Measurements from ENCODE around the gene MEF2A. TPM values are rescaled to one million over a fixed set of nuclear protein-coding genes. Genes with fewer than 3 reads are reported as not detected.
A peak's percentile ranks its signal among the peaks of the same experiment; 100 is the strongest.

MEF2A gene
- total and polyA plus RNA-seq, 10 of the 15 experiments (the other 5 are each of a cell fraction or from before 2014, with no cell fraction given): 7.2 to 46.7 (median 35.9) TPM

GRCh38 chr15:99680276-99680675 lies 114.5 kb downstream of the MEF2A start:
- no peak for ATAC-seq
- no peak overlapping the region for H3K4me2 ChIP-seq (ENCODE audit: control insufficient read depth, insufficient read depth)
- TF ChIP-seq CBFB (IDR thresholded peaks at IDR 0.05; ENCODE audit: low read depth) (no peak), IKZF2 (IDR thresholded peaks at IDR 0.05) (peak in 1 of 2 experiments; percentile 20; a peak in 1 of 4 replicates)
- no peak overlapping the region for H3K27ac ChIP-seq (ENCODE audit: control insufficient read depth, insufficient read depth)
- POLR2A ChIA-PET: no interaction called here
- H3K9me3 ChIP-seq (replicated peaks; ENCODE audit: control insufficient read depth, insufficient read depth, low read length): peaks cover 3% of the 10 kb centered on the region; the same call in 2 of the 3 replicates
- H3K27me3 ChIP-seq (replicated peaks in 1 of 2; ENCODE audit: control insufficient read depth in 2 of 2, insufficient read depth in 2 of 2, low read length in 1 of 2): no peaks in the 10 kb centered on the region
- CTCF ChIA-PET: interaction anchor here (1.1 to 1.4 kb wide), 3 partner anchors 73 to 336 kb away, joined by 3 read pairs; no protein-coding TSS in a partner anchor
- no peak overlapping the region for H3K9ac ChIP-seq (ENCODE audit: control insufficient read depth, insufficient read depth, low read length)
- BruUV-seq (replicated peaks): no TSS peak
- peaks cover 0 to 25% of the 10 kb centered on the region in 2 experiments; a peak in 3 of 4 replicates for H3K36me3 ChIP-seq (ENCODE audit: control insufficient read depth in 2 of 2, insufficient read depth in 2 of 2, low read length in 1 of 2)
- H4K20me1 ChIP-seq (ENCODE audit: control insufficient read depth, insufficient read depth): no peaks in the 10 kb centered on the region
- no peak for FAIRE-seq
- RAD21 ChIA-PET (ENCODE audit: unreplicated experiment): interaction anchor here (0.6 kb wide), 1 partner anchor 15 kb away, joined by 3 read pairs; no protein-coding TSS in a partner anchor
- in situ Hi-C loops (cut with MboI): no loop called here
- intact Hi-C loops (cut with micrococcal nuclease; ENCODE audit: unreplicated experiment): no loop called here
- SMC1A ChIA-PET (ENCODE audit: uncharacterized antibody, unreplicated experiment): interaction anchor here (0.7 to 1.7 kb wide), 3 partner anchors 25 to 309 kb away, joined by 3 read pairs; no protein-coding TSS in a partner anchor
- no peak for DNase-seq (ENCODE audit: low read depth, low spot score)
- no peak overlapping the region for H3K4me3 ChIP-seq
- no peaks in the 10 kb centered on the region for H3K79me2 ChIP-seq (ENCODE audit: control insufficient read depth, insufficient read depth, low read length)
- no peak overlapping the region for H2AFZ ChIP-seq (ENCODE audit: control insufficient read depth, low read depth, low read length)
- H3K4me1 ChIP-seq (ENCODE audit: control insufficient read depth, insufficient read depth, low read length): peaks cover 7% of the 10 kb centered on the region

GRCh38 chr15:99681990-99682389 lies 116.2 kb downstream of the MEF2A start:
- ChIA-PET POLR2A (no interaction called here), RAD21 (ENCODE audit: unreplicated experiment) (interaction anchor here (1.0 to 1.7 kb wide), 4 partner anchors 14 to 170 kb away, joined by 3 to 5 read pairs (median 4); no protein-coding TSS in a partner anchor), SMC1A (ENCODE audit: uncharacterized antibody, unreplicated experiment) (interaction anchor here (1.2 to 2.0 kb wide), 6 partner anchors 8 to 74 kb away, joined by 3 to 9 read pairs (median 6); no protein-coding TSS in a partner anchor), CTCF (interaction anchor here (1.4 to 2.2 kb wide), 2 partner anchors 22 to 119 kb away, joined by 4 to 8 read pairs; no protein-coding TSS in a partner anchor)
- Histone ChIP-seq H2AFZ (ENCODE audit: control insufficient read depth, low read depth, low read length) (no peak overlapping the region), H3K27me3 (replicated peaks in 1 of 2; ENCODE audit: control insufficient read depth in 2 of 2, insufficient read depth in 2 of 2, low read length in 1 of 2) (no peaks in the 10 kb centered on the region), H3K36me3 (ENCODE audit: control insufficient read depth in 2 of 2, insufficient read depth in 2 of 2, low read length in 1 of 2) (peaks cover 0 to 17% of the 10 kb centered on the region in 2 experiments; a peak in 2 of 4 replicates), H3K9ac (ENCODE audit: control insufficient read depth, insufficient read depth, low read length) (no peak overlapping the region), H3K4me2 (ENCODE audit: control insufficient read depth, insufficient read depth) (no peak overlapping the region), H3K4me1 (ENCODE audit: control insufficient read depth, insufficient read depth, low read length) (peaks cover 7% of the 10 kb centered on the region), H3K79me2 (ENCODE audit: control insufficient read depth, insufficient read depth, low read length) (no peaks in the 10 kb centered on the region), H3K4me3 (no peak overlapping the region), H4K20me1 (ENCODE audit: control insufficient read depth, insufficient read depth) (no peaks in the 10 kb centered on the region), H3K9me3 (replicated peaks; ENCODE audit: control insufficient read depth, insufficient read depth, low read length) (peaks cover 11% of the 10 kb centered on the region), H3K27ac (ENCODE audit: control insufficient read depth, insufficient read depth) (no peak overlapping the region)
- in situ Hi-C loops (cut with MboI) (no loop called here), intact Hi-C loops (cut with micrococcal nuclease; ENCODE audit: unreplicated experiment) (no loop called here)
- ATAC-seq (peak; percentile 45), FAIRE-seq (no peak), DNase-seq (ENCODE audit: low read depth, low spot score) (no peak)
- 100% methylated on average over 1 of the region's 1 CpG for WGBS (ENCODE audit: insufficient coverage, insufficient replicate concordance, low lambda C conversion rate, missing lambda C conversion rate)
- no TSS peak for BruUV-seq (replicated peaks)
- TF ChIP-seq E2F4 (IDR thresholded peaks at IDR 0.05; ENCODE audit: low read depth, low read length): no peak
- TF ChIP-seq KDM1A (IDR thresholded peaks at IDR 0.05; ENCODE audit: borderline replicate concordance): no peak
- TF ChIP-seq JUNB (IDR thresholded peaks at IDR 0.05): 0 out of 2 replicates have a peak, but pooled peaks have one; percentile 37
- no peak for TF ChIP-seq EP300 (IDR thresholded peaks at IDR 0.05; ENCODE audit: borderline replicate concordance in 1 of 2, control insufficient read depth in 1 of 2, low read depth in 2 of 2, low read length in 2 of 2)
- no peak for TF ChIP-seq CHD1 (IDR thresholded peaks at IDR 0.05; ENCODE audit: low read depth, low read length)
- no peak for TF ChIP-seq ZBTB40 (IDR thresholded peaks at IDR 0.05; ENCODE audit: borderline replicate concordance)
- TF ChIP-seq ATF7 (IDR thresholded peaks at IDR 0.05; ENCODE audit: low read depth): peak; percentile 34; the same call in 1 of the 2 replicates
- no peak for TF ChIP-seq LARP7 (IDR thresholded peaks at IDR 0.05)
- TF ChIP-seq ATF3 (IDR thresholded peaks at IDR 0.05; ENCODE audit: borderline replicate concordance, extremely low read depth, low read depth, low read length): no peak
- no peak for TF ChIP-seq TCF12 (IDR thresholded peaks at IDR 0.05; ENCODE audit: low read depth, low read length)
